ENCODE measurements around the gene NADK2. TPM values are rescaled to one million over a fixed set of nuclear protein-coding genes. Genes with fewer than 3 reads are reported as not detected.

Gene NADK2
- total and polyA plus RNA-seq, 11 donors: 10.4 to 41.8 (median 35.8) TPM

GRCh38 chr5:36240779-36241630 is 720 bp downstream of the NADK2 start:
- DNase-seq (peak; percentile 65 to 82 (median 67)), ATAC-seq (peak; percentile 28 to 55 (median 51))
- no peaks in the 10 kb centered on the region for H3K9me3 ChIP-seq
- WGBS, 4 donors: 0 to 2% (median 0%) methylated on average over 37 to 61 of the region's 61 CpGs
- H3K4me1 ChIP-seq: peaks cover 0 to 46% (median 36%) of the 10 kb centered on the region in 12 donors
- peak overlapping the region; percentile 46 to 97 (median 90) for H3K4me3 ChIP-seq
- intact Hi-C loops (cut with DNase I): loop anchor here in 5 of 10 donors (2.0 to 10.0 kb wide), 5 partner anchors 64 to 1319 kb away; partner anchors contain the start of genes RANBP3L (in 3 of the 5), SKP2 (in 3 of the 5), LMBRD2 (in 2 of the 5) and NIPBL (in 2 of the 5)
- H3K27ac ChIP-seq: peak overlapping the region; percentile 86 to 99 (median 96)
- TF ChIP-seq POLR2A (IDR thresholded peaks at IDR 0.05) (peak in 1 of 2 donors; percentile 14), CTCF (IDR thresholded peaks at IDR 0.05) (no peak)
- H3K27me3 ChIP-seq: no peaks in the 10 kb centered on the region
- no peaks in the 10 kb centered on the region for H3K36me3 ChIP-seq

GRCh38 chr5:36239370-36240293 is 2.1 kb downstream of the NADK2 start:
- Histone ChIP-seq H3K36me3 (no peaks in the 10 kb centered on the region), H3K4me1 (peaks cover 0 to 52% (median 41%) of the 10 kb centered on the region in 12 donors), H3K4me3 (peak overlapping the region in 9 of 12 donors; percentile 8 to 97 (median 89)), H3K9me3 (no peaks in the 10 kb centered on the region), H3K27me3 (no peaks in the 10 kb centered on the region), H3K27ac (peak overlapping the region in 10 of 12 donors; percentile 22 to 99 (median 97))
- TF ChIP-seq CTCF (IDR thresholded peaks at IDR 0.05): no peak
- TF ChIP-seq POLR2A (IDR thresholded peaks at IDR 0.05): no peak
- ATAC-seq (no peak), DNase-seq (no peak)
- intact Hi-C loops (cut with DNase I): loop anchor here in 5 of 10 donors (2.0 to 10.0 kb wide), 5 partner anchors 65 to 1317 kb away; partner anchors contain the start of genes RANBP3L (in 3 of the 5), SKP2 (in 3 of the 5), LMBRD2 (in 2 of the 5) and NIPBL (in 2 of the 5)
- WGBS, 4 donors: 38 to 44% (median 42%) methylated on average over 4 of the region's 4 CpGs

- H3K27ac ChIP-seq: peak overlapping the region in 8 of 12 donors; percentile 4 to 99 (median 96)
Observed at GRCh38 chr5:36238502-36239295, 3.0 kb downstream of the NADK2 start.

More at GRCh38 chr5:36238502-36239295, 3.0 kb downstream of the NADK2 start:
- WGBS, 4 donors: 51 to 60% (median 55%) methylated on average over 2 of the region's 2 CpGs
- TF ChIP-seq CTCF (IDR thresholded peaks at IDR 0.05): no peak
- no peak for TF ChIP-seq POLR2A (IDR thresholded peaks at IDR 0.05)
- Histone ChIP-seq H3K4me1 (peaks cover 0 to 52% (median 41%) of the 10 kb centered on the region in 12 donors), H3K36me3 (no peaks in the 10 kb centered on the region), H3K4me3 (peak overlapping the region in 1 of 12 donors; percentile 94), H3K9me3 (no peaks in the 10 kb centered on the region), H3K27me3 (no peaks in the 10 kb centered on the region)
- intact Hi-C loops (cut with DNase I): no loop called here
- no peak for DNase-seq
- ATAC-seq: no peak

All from heart left ventricle (tissue), 16 donors.